ENCODE results near the gene HNF4A. TPM values are rescaled to one million over a fixed set of nuclear protein-coding genes. Genes with fewer than 3 reads are reported as not detected.

The HNF4A gene
- total and polyA plus RNA-seq, 7 donors, result 0.27 to 124 (median 52.9) TPM; not detected in 2

- DNase-seq, result peak; percentile 99
- intact Hi-C loops (cut with DNase I), result loop anchor here (1.0 to 10.0 kb wide), 5 partner anchors 96 to 574 kb away; partner anchors contain the start of gene YWHAB
- Histone ChIP-seq H3K27ac (peak within 1 kb of the TSS; percentile 76 to 80 (median 79)), H3K4me3 (peak within 1 kb of the TSS; percentile 84 to 98 (median 92)), H3K36me3 (peaks cover 0 to 11% (median 3%) of the 10 kb centered on the region in 4 donors), H3K9me3 (no peaks in the 10 kb centered on the region), H3K27me3 (no peaks in the 10 kb centered on the region), H3K4me1 (peaks cover 0 to 19% (median 17%) of the 10 kb centered on the region in 4 donors)
- TF ChIP-seq EP300 (IDR thresholded peaks at IDR 0.05) (no peak), CTCF (IDR thresholded peaks at IDR 0.05) (peak; percentile 86 to 92 (median 86)), POLR2A (IDR thresholded peaks at IDR 0.05) (no peak), POLR2AphosphoS5 (IDR thresholded peaks at IDR 0.05) (peak; percentile 53 to 91 (median 80))
- WGBS, 2 donors, result 1 to 2% methylated on average over 70 of the region's 70 CpGs
Measured at GRCh38 chr20:44310664-44311639, 44.5 kb upstream of the HNF4A start, which contains the start of gene FITM2. Gene FITM2 (minus strand): TSS chr20:44311202. CDS start chr20:44311148, 54 bp downstream.

GRCh38 chr20:44314870-44315269 lies 40.6 kb upstream of the HNF4A start:
- no peak overlapping the region for H3K4me3 ChIP-seq
- no peak overlapping the region for H3K27ac ChIP-seq
- H3K4me1 ChIP-seq, result peaks cover 0 to 14% (median 9%) of the 10 kb centered on the region in 4 donors
- no peaks in the 10 kb centered on the region for H3K27me3 ChIP-seq
- no peaks in the 10 kb centered on the region for H3K9me3 ChIP-seq
- DNase-seq, result no peak
- TF ChIP-seq POLR2AphosphoS5 (IDR thresholded peaks at IDR 0.05) (no peak), CTCF (IDR thresholded peaks at IDR 0.05) (no peak), EP300 (IDR thresholded peaks at IDR 0.05) (no peak)
- intact Hi-C loops (cut with DNase I), result loop anchor here (5.0 to 10.0 kb wide), 4 partner anchors 198 to 570 kb away; partner anchors contain the start of gene YWHAB
- no peaks in the 10 kb centered on the region for H3K36me3 ChIP-seq

- no peak for DNase-seq
- TF ChIP-seq POLR2AphosphoS5 (IDR thresholded peaks at IDR 0.05) (no peak), CTCF (IDR thresholded peaks at IDR 0.05) (no peak), POLR2A (IDR thresholded peaks at IDR 0.05) (no peak), EP300 (IDR thresholded peaks at IDR 0.05) (no peak)
- Histone ChIP-seq H3K36me3 (no peaks in the 10 kb centered on the region), H3K27ac (no peak overlapping the region), H3K27me3 (no peaks in the 10 kb centered on the region), H3K9me3 (no peaks in the 10 kb centered on the region), H3K4me3 (no peak overlapping the region), H3K4me1 (no peaks in the 10 kb centered on the region)
- WGBS, 2 donors, result 94 to 95% methylated on average over 2 of the region's 2 CpGs
- intact Hi-C loops (cut with DNase I), result loop anchor here (10.0 kb wide), 3 partner anchors 405 to 565 kb away; partner anchors contain the start of gene YWHAB
Measured at GRCh38 chr20:44319839-44320422, 35.6 kb upstream of the HNF4A start.

GRCh38 chr20:44324343-44324742 lies 31.2 kb upstream of the HNF4A start:
- DNase-seq, result no peak
- Histone ChIP-seq H3K27ac (no peak overlapping the region), H3K4me1 (peaks cover 0 to 8% (median 4%) of the 10 kb centered on the region in 4 donors), H3K9me3 (no peaks in the 10 kb centered on the region), H3K27me3 (peaks cover 0 to 22% (median 15%) of the 10 kb centered on the region in 3 donors), H3K36me3 (no peaks in the 10 kb centered on the region), H3K4me3 (no peak overlapping the region)
- intact Hi-C loops (cut with DNase I), result no loop called here
- no peak for TF ChIP-seq POLR2AphosphoS5 (IDR thresholded peaks at IDR 0.05)
- no peak for TF ChIP-seq EP300 (IDR thresholded peaks at IDR 0.05)
- no peak for TF ChIP-seq POLR2A (IDR thresholded peaks at IDR 0.05)
- 6 to 20% methylated on average over 1 of the region's 1 CpG for WGBS, 2 donors

Data from sigmoid colon (tissue), 7 donors.